ENCODE data around the gene SMIM20. TPM values are rescaled to one million over a fixed set of nuclear protein-coding genes. Genes with fewer than 3 reads are reported as not detected.

SMIM20 gene
- total and polyA plus RNA-seq, 2 of the 4 experiments (the other 2 are of a cell fraction): 13.6 to 23.1 TPM

DNA sequence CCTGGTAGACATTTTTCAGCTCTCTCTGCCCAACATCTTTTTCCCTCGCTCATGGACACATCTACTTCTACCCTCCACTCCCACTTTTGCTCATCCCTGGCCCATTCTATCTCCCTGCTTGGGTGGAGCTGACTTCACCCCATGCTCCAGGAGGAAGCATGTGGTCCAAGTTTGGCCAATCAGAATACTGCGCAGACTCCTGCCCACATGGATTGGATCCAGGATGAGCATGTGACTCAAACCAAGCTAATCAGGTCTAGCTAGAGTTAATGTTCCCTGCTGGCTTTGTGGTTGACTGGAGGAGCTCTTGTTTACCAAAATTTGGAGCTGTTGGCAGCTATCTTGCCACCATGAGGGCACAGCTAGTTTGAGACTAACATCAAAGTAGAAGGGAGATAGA, 22.7 kb downstream of the SMIM20 start:
- H2BK15ac ChIP-seq (ENCODE audit: low read depth, low read length): no peak overlapping the region
- intact Hi-C loops (cut with micrococcal nuclease) (no loop called here), dilution Hi-C loops (cut with HindIII; ENCODE audit: low sequenced_read_pairs, unreplicated experiment) (no loop called here), in situ Hi-C loops (cut with MboI; ENCODE audit: low sequenced_read_pairs) (no loop called here)
- no peaks in the 10 kb centered on the region for H3K9me1 ChIP-seq (ENCODE audit: insufficient read depth, low read length)
- H2AFZ ChIP-seq (replicated peaks; ENCODE audit: low read length, poor library complexity): no peak overlapping the region
- H3K23ac ChIP-seq (ENCODE audit: low read depth, low read length): no peak overlapping the region
- H3K56ac ChIP-seq (ENCODE audit: extremely low read depth, insufficient read depth, low read length): no peak overlapping the region
- no peak overlapping the region for H2BK20ac ChIP-seq (ENCODE audit: low read depth, low read length)
- H2BK120ac ChIP-seq (ENCODE audit: low read depth, low read length): no peak overlapping the region
- no peak for ATAC-seq (ENCODE audit: low read depth)
- no peaks in the 10 kb centered on the region for H3K9me3 ChIP-seq (ENCODE audit: control insufficient read depth, insufficient read depth, low read length)
- H3K14ac ChIP-seq (replicated peaks; ENCODE audit: low read depth, low read length): no peak overlapping the region
- no TSS peak for BruUV-seq (replicated peaks)
- H3K36me3 ChIP-seq (ENCODE audit: control insufficient read depth, insufficient read depth, low read length): no peaks in the 10 kb centered on the region
- no peak overlapping the region for H3K27ac ChIP-seq (ENCODE audit: insufficient read depth, low read length)
- no peak overlapping the region for H3K4ac ChIP-seq (ENCODE audit: low read depth, low read length)
- no peak overlapping the region for H2AK9ac ChIP-seq (replicated peaks; ENCODE audit: low read depth, low read length, poor library complexity)
- H4K8ac ChIP-seq (ENCODE audit: low read depth in 2 of 2, low read length in 2 of 2): no peak overlapping the region
- H3K9ac ChIP-seq (ENCODE audit: low read depth, low read length): no peak overlapping the region
- H4K91ac ChIP-seq (ENCODE audit: insufficient read depth, low read depth, low read length): no peak overlapping the region
- H2AK5ac ChIP-seq (ENCODE audit: low read depth, low read length): no peak overlapping the region
- no peak overlapping the region for H3K4me3 ChIP-seq (ENCODE audit: insufficient read depth, low read depth, low read length)
- ChIA-PET CTCF (interaction anchor here (0.6 kb wide), 1 partner anchor 460 kb away, joined by 3 read pairs; no protein-coding TSS in a partner anchor), POLR2A (ENCODE audit: unreplicated experiment) (no interaction called here)
- H3K4me1 ChIP-seq (ENCODE audit: control insufficient read depth, insufficient read depth, low read length): peaks cover 8% of the 10 kb centered on the region
- no peaks in the 10 kb centered on the region for H3K79me1 ChIP-seq (ENCODE audit: low read depth in 1 of 2, low read length in 2 of 2)
- no peaks in the 10 kb centered on the region; the same call in 1 of the 2 replicates for H3K27me3 ChIP-seq (ENCODE audit: control insufficient read depth, insufficient read depth, low read length)
- no peaks in the 10 kb centered on the region for H4K20me1 ChIP-seq (ENCODE audit: insufficient read depth, low read length)
- no peak for DNase-seq
- H4K5ac ChIP-seq (ENCODE audit: low read depth, low read length): no peak overlapping the region
- WGBS, 2 experiments (ENCODE audit: extremely low coverage in 2 of 2, insufficient read length in 1 of 2): no CpG with 5 or more reads among the region's 2 CpGs
- no peak overlapping the region for H3K4me2 ChIP-seq (ENCODE audit: low read depth, low read length)
- TF ChIP-seq NFE2L2 (IDR thresholded peaks at IDR 0.05; ENCODE audit: low read depth, low read length) (no peak), CEBPB (IDR thresholded peaks at IDR 0.05; ENCODE audit: low read depth, low read length) (no peak), SMC3 (IDR thresholded peaks at IDR 0.05; ENCODE audit: low read depth, low read length) (no peak), FOS (IDR thresholded peaks at IDR 0.05; ENCODE audit: low read depth, low read length) (no peak)
- no peak overlapping the region for H3K18ac ChIP-seq (ENCODE audit: low read depth, low read length)
- no peak overlapping the region for H2BK5ac ChIP-seq (ENCODE audit: low read depth, low read length, poor library complexity, severe bottlenecking)

Measured in IMR-90 (cell line).